Keratinocyte (primary cell): ENCODE measurements around the gene DEGS1. TPM values are rescaled to one million over a fixed set of nuclear protein-coding genes. Genes with fewer than 3 reads are reported as not detected.

Experiments used
- DNase-seq: peaks from one replicate; pipeline ENCODE4 v3.0.0-alpha.2; 2011; ENCODE audit warnings: low read depth, missing footprints, low spot score
- FAIRE-seq: peaks from 2 replicates; lab custom pipeline; 2011; peaks lifted over from hg19 to GRCh38; lab: Jason Lieb, UNC
- H2AFZ ChIP-seq: 2 replicates; pipeline ENCODE4 v1.6.0; 2012; ENCODE audit warnings: low read length, control low read depth, inconsistent platforms; ENCODE audit not compliant: control insufficient read depth
- H3K27ac ChIP-seq: 2 replicates; pipeline ENCODE4 v1.5.1; 2011; ENCODE audit warnings: low read length; ENCODE audit not compliant: control insufficient read depth, insufficient read depth
- H3K27me3 ChIP-seq: 3 replicates; pipeline ENCODE4 v1.6.0; 2011; ENCODE audit warnings: low read length; ENCODE audit not compliant: control insufficient read depth, insufficient read depth; ENCODE audit errors: extremely low read depth
- H3K36me3 ChIP-seq, 2 experiments: 2 replicates in 1 of 2; 3 replicates in 1 of 2; pipeline ENCODE4 v1.5.1; 2011; ENCODE audit warnings: low read length in 2 of 2, mild to moderate bottlenecking in 1 of 2; ENCODE audit not compliant: control insufficient read depth in 2 of 2, insufficient read depth in 2 of 2; ENCODE audit errors: extremely low read depth in 1 of 2
- H3K4me1 ChIP-seq: 3 replicates; pipeline ENCODE4 v1.5.1; 2011; ENCODE audit warnings: low read length; ENCODE audit not compliant: control insufficient read depth, insufficient read depth; ENCODE audit errors: extremely low read depth
- H3K4me2 ChIP-seq: 3 replicates; pipeline ENCODE4 v1.6.0; 2011; ENCODE audit warnings: low read depth, low read length; ENCODE audit not compliant: control insufficient read depth, insufficient read depth; ENCODE audit errors: extremely low read depth
- H3K4me3 ChIP-seq, 3 experiments: fragments of 200-600 bp in 1 of 3; sonication (generic) in 1 of 3; 2 replicates in 2 of 3; 3 replicates in 1 of 3; pipeline ENCODE4 v1.5.1; 2011 to 2016; ENCODE audit warnings: low read length in 3 of 3, mild to moderate bottlenecking in 3 of 3, control low read depth in 2 of 3, inconsistent platforms in 1 of 3, low read depth in 1 of 3, mixed read lengths in 1 of 3, mixed run types in 1 of 3, moderate library complexity in 1 of 3; ENCODE audit not compliant: control insufficient read depth in 2 of 3, insufficient read depth in 2 of 3; ENCODE audit errors: extremely low read depth in 1 of 3
- H3K79me2 ChIP-seq: 2 replicates; pipeline ENCODE4 v1.6.0; 2012; ENCODE audit warnings: low read length; ENCODE audit not compliant: control insufficient read depth, insufficient read depth
- H3K9ac ChIP-seq: 3 replicates; pipeline ENCODE4 v1.6.0; 2011; ENCODE audit warnings: low read length; ENCODE audit not compliant: control insufficient read depth, insufficient read depth; ENCODE audit errors: extremely low read depth
- H3K9me1 ChIP-seq: 3 replicates; pipeline ENCODE4 v1.6.0; 2011; ENCODE audit warnings: low read length; ENCODE audit not compliant: control insufficient read depth, insufficient read depth; ENCODE audit errors: extremely low read depth
- H3K9me3 ChIP-seq: 2 replicates; pipeline ENCODE4 v1.5.1; 2012; ENCODE audit warnings: low read depth, low read length; ENCODE audit not compliant: control insufficient read depth
- H4K20me1 ChIP-seq: 3 replicates; pipeline ENCODE4 v1.6.0; 2011; ENCODE audit warnings: low read length; ENCODE audit not compliant: control insufficient read depth, insufficient read depth; ENCODE audit errors: extremely low read depth
- CTCF ChIP-seq, 3 experiments: IDR thresholded peaks in 1 of 3; conservative IDR thresholded peaks in 1 of 3; optimal IDR thresholded peaks in 1 of 3; 2 replicates in 2 of 3; 3 replicates in 1 of 3; pipeline versions ENCODE3 to v1.5.1; 2011; ENCODE audit warnings: low read length in 3 of 3, mild to moderate bottlenecking in 3 of 3, moderate library complexity in 2 of 3, control low read depth in 1 of 3, inconsistent platforms in 1 of 3; ENCODE audit not compliant: insufficient read depth in 2 of 3; ENCODE audit errors: extremely low read depth in 1 of 3
- EZH2 ChIP-seq: IDR thresholded peaks from one replicate; pipeline ENCODE4 v1.6.1; 2012; ENCODE audit warnings: inconsistent platforms, mild to moderate bottlenecking, low read length, moderate library complexity
- dilution Hi-C: fragments of 300-500 bp; cut with MboI; formaldehyde crosslinking; loops from one replicate; pipeline ENCODE4 v1.7.0; 2020; ENCODE audit warnings: low sequenced_read_pairs; ENCODE audit not compliant: extremely low pct_ligation_motif_present
- polyA plus RNA-seq, 5 experiments: library from polyadenylated mRNA; depleted of rRNA in 3 of 5; stranded (reverse) in 3 of 5; stranded (forward) in 1 of 5; unstranded in 1 of 5; fragments of >200 nt; gene quantifications; 1 replicate in 1 of 5; 2 replicates in 3 of 5; 3 replicates in 1 of 5; pipeline versions ENCODE4 v1.2.1 to v1.2.3, GENCODE V29; 2011 to 2012; ENCODE audit warnings: missing spikeins in 2 of 5, low read depth in 1 of 5, low replicate concordance in 1 of 5
- small RNA-seq, 3 experiments: library from RNA; depleted of rRNA; stranded (forward); fragments of <200 nt; gene quantifications; one replicate each; pipeline ENCODE3, GENCODE V24; 2012; ENCODE audit warnings: low read depth in 3 of 3, low replicate concordance in 1 of 3; ENCODE audit not compliant: insufficient read length in 3 of 3

The DEGS1 gene
- polyA plus RNA-seq, 1 donor (not counting 4 experiments of a cell fraction or from before 2014, with no cell fraction given): 314 TPM

- dilution Hi-C loops: no loop called here
- no peak for FAIRE-seq
- Histone ChIP-seq H3K4me2 (no peak overlapping the region), H3K4me3 (no peak overlapping the region), H4K20me1 (no peaks in the 10 kb centered on the region), H3K9me1 (no peaks in the 10 kb centered on the region), H3K9me3 (no peaks in the 10 kb centered on the region), H3K4me1 (no peaks in the 10 kb centered on the region), H3K36me3 (peaks cover 4 to 6% of the 10 kb centered on the region in 2 experiments), H3K27me3 (no peaks in the 10 kb centered on the region), H3K79me2 (no peaks in the 10 kb centered on the region), H3K27ac (no peak overlapping the region), H3K9ac (no peak overlapping the region), H2AFZ (no peak overlapping the region)
- no peak for TF ChIP-seq CTCF (optimal IDR thresholded peaks at IDR 0.05 in 1 of 3, IDR thresholded peaks at IDR 0.05 in 1 of 3, conservative IDR thresholded peaks at IDR 0.05 in 1 of 3; ENCODE audit: extremely low read depth in 1 of 3, insufficient read depth in 2 of 3, low read length in 3 of 3)
- no peak for TF ChIP-seq EZH2
- no peak for DNase-seq
Measured at GRCh38 chr1:224238212-224238611, 55.2 kb downstream of the DEGS1 start.

- DNase-seq (no peak), FAIRE-seq (no peak)
- H3K4me3 ChIP-seq: no peak overlapping the region
- H3K4me2 ChIP-seq: no peak overlapping the region
- H3K27me3 ChIP-seq: no peaks in the 10 kb centered on the region
- no peaks in the 10 kb centered on the region for H3K9me1 ChIP-seq
- TF ChIP-seq EZH2 (no peak), CTCF (optimal IDR thresholded peaks at IDR 0.05 in 1 of 3, IDR thresholded peaks at IDR 0.05 in 1 of 3, conservative IDR thresholded peaks at IDR 0.05 in 1 of 3; ENCODE audit: extremely low read depth in 1 of 3, insufficient read depth in 2 of 3, low read length in 3 of 3) (no peak)
- no peaks in the 10 kb centered on the region for H3K9me3 ChIP-seq
- H2AFZ ChIP-seq: no peak overlapping the region
- no peak overlapping the region for H3K27ac ChIP-seq
- H3K4me1 ChIP-seq: no peaks in the 10 kb centered on the region
- peaks cover 4 to 6% of the 10 kb centered on the region in 2 experiments for H3K36me3 ChIP-seq
- dilution Hi-C loops: no loop called here
- H4K20me1 ChIP-seq: no peaks in the 10 kb centered on the region
- H3K9ac ChIP-seq: no peak overlapping the region
- H3K79me2 ChIP-seq: no peaks in the 10 kb centered on the region
Measured at GRCh38 chr1:224238756-224239155, 55.7 kb downstream of the DEGS1 start.

Small RNA genes within 50 kb of the gene (small RNA-seq; reads per million reads assigned to genes)
- gene AC092809.3 (0 reads per million in 3 experiments), gene RF00139 (0 reads per million in 3 experiments)

Other genes starting within 250 kb of the DEGS1 start
- gene FBXO28, start 69.1 kb upstream of the DEGS1 start, polyA plus RNA-seq: 23.2 to 36.5 TPM (median 26.6 TPM) in 3 replicates
- 17.9 to 25.4 TPM (median 24.9 TPM) in 3 replicates for gene NVL, start 146.9 kb downstream of the DEGS1 start, polyA plus RNA-seq
- gene CNIH4, start 173.6 kb downstream of the DEGS1 start, polyA plus RNA-seq: 63.5 to 139 TPM (median 103 TPM) in 3 replicates